ENCODE data around the gene RPL37.
"Not testable (repeated sequence)": the region's sequence is repeated elsewhere in the genome, so short reads cannot be mapped to it uniquely, and the experiment has no call there.

Gene RPL37

DNA sequence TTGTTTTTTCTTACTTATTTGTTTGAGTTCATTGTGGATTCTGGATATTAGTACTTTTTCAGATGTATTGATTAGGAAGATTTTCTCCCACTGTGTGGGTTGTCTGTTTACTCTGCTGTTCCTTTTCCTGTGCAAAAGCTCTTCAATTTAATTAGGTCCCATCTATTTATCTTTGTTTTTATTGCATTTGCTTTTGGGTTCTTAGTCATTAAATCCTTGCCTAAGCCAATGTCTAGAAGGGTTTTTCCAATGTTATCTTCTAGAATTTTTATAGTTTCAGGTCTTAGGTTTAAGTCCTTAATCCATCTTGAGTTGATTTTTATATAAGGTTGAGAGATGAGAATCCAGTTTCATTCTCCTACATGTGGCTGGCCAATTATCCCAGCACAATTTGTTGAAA, 40.7 kb downstream of the RPL37 start:
- DNase-seq, result not testable (repeated sequence)

- DNase-seq, result not testable (repeated sequence)
Observed at GRCh38 chr5:40792691-40793090, 42.3 kb downstream of the RPL37 start.

- no peak for DNase-seq
Observed at GRCh38 chr5:40791715-40792139, 43.3 kb downstream of the RPL37 start.

GRCh38 chr5:40790947-40791593, 44.0 kb downstream of the RPL37 start:
- no peak for DNase-seq

DNA sequence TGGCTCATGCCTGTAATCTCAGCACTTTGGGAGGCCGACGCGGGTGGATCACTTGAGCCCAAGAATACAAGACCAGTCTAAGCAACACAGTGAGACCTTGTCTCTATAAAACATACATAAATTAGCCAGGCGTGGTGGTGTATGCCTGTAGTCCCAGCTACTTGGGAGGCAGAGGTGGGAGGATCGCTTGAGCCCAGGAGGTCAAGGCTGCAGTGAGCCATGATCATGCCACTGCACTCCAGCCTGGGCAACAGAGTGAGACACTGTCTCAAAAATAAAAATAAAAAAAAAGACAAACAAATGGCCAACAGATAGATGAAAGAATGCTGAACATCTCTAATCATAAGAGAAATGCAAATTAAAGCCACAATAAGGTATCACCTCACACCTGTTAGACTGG, 46.1 kb downstream of the RPL37 start:
- DNase-seq, result not testable (repeated sequence)

DNA sequence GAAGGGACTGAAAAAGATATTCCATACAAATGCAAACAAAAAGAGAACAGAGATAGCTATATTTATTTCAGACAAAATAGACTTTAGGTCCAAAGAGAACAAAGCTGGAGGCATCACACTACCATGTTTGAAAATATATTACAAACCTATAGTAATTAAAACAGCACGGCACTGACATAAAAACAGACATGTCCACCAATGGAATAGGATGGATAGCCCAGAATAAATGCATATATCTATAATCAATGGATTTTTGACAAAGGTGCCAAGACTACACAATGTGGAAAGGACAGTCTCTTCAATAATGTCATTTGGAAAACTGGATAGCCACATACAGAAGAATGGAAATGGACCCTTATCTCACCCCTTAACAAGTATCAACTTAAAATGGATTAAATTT, 47.0 kb downstream of the RPL37 start:
- no peak for DNase-seq

GRCh38 chr5:40786664-40787063, 48.4 kb downstream of the RPL37 start:
- not testable (repeated sequence) for DNase-seq

DNA sequence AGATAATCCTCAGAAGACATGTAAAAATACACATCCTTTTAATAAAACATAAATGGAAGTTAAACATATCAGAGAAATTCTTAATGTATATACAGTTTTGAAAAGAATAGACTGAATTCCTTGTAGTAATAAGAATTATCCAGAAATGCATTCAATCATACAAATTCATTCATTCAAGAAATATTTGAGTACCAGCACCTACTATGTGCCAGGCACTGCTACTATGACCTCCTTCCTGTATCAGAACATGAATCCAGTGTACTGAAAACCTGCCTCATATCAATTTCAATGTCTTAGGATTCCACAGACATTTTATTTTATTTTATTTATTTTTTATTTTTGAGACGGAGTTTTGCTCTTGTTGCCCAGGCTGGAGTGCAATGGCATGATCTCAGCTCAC, 50.1 kb downstream of the RPL37 start:
- DNase-seq, result no peak

- no peak for DNase-seq
Observed at GRCh38 chr5:40784027-40784653, 50.9 kb downstream of the RPL37 start.

DNA sequence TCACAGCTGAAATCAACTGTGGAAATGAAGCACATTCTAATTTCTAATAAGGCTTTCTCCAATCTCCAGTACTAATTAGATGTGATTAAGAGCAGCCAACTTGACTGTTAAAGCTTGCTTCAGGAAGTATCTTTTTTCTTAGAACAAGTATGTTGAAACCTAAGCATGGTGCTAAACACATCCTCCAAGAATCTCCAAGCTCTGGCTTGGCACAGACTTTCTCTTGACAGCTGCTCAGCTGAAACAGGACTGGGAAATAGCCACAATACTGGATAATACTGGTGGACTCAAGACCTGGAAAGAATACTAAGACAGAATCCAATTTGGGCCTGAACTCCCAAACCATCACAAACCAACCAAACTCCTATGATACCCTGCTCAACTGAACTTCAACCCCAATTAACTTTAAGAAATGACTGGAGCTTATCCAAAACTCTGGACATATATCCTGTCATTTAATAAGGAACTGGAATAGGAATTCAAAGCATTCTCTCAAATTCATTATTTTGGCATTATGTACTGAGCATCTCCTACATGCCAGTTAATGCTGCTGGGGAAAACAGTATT, 53.1 kb downstream of the RPL37 start:
- DNase-seq, result no peak

GRCh38 chr5:40780858-40781257, 54.2 kb downstream of the RPL37 start:
- DNase-seq, result no peak

GRCh38 chr5:40780199-40780598, 54.8 kb downstream of the RPL37 start:
- no peak for DNase-seq

- no peak for DNase-seq
Observed at GRCh38 chr5:40779561-40779960, 55.5 kb downstream of the RPL37 start.

GRCh38 chr5:40778133-40778532, 56.9 kb downstream of the RPL37 start:
- no peak for DNase-seq

DNA sequence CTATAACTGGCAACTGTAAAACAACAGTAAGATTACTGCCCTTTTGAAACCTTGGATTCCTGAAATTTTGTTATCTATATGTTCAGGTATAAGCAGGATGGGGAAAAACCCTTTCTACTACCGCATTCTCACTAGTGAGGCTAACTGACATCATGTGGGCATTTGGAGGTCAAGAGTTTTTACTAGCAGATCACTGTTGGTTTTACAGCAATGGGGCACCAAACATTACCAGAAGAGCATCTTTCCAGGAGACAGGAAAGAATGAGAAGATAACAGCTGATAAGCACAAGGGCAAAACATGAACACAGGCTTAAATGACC, 58.4 kb downstream of the RPL37 start:
- no peak for DNase-seq

DNA sequence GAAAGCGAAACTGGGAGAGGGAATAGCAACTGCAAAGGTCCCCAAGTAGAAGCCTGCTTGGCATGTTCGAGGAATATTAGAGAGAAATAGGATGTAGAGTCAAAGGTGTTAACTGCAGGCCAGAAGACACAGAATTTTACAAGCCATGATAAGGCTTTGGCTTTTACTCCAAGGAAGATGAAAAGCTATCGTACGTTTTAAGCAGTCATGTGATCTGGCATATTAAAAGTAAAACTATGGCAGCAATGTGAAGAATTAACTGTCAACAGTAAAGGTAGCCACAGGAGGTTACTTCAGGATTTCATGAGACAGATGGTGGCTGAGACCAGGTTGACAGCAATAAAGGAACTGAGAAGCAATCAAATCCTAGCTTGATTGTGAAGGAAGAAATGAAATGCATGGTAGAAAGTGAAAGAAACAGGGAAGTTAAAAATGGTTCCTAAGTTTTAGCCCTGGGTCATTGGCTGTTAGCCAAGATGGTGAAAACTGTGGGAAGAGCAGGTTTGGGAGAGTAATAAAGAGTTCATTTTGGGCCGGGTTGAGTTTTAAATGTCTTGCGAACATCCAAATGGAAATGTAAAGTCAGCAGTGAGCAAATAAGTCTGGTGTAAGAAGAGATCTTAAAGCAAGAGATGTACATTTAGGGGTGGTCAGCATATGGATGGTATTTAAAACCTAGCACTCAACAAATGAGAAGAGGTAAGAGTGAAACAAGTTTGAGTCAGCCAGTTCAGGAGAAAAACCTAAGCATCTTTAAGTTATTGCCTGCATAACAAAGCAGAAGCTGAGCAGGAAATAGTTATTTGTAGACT, 59.0 kb downstream of the RPL37 start:
- DNase-seq, result no peak
